Pons (tissue), 1 donor: ENCODE results near the gene NECTIN1.

Experiments
- DNase-seq: peaks from one replicate; pipeline ENCODE4 v3.0.0-alpha.2; 2016; ENCODE audit warnings: low spot score

Gene NECTIN1

DNA sequence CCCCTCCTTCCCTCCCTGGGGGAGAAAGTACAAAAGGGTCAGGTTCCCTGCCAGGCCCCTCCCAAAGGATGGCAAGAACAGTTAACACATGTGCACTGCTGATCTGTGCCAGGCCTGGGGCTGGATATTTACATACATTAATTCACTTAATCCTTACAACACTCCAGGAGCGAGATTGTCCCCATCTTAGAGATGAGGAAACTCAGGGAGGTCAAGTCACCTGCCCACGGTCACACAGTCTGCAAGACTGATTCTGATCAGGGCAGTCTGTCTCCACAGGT lies 36.5 kb downstream of the NECTIN1 start:
- no peak for DNase-seq

DNA sequence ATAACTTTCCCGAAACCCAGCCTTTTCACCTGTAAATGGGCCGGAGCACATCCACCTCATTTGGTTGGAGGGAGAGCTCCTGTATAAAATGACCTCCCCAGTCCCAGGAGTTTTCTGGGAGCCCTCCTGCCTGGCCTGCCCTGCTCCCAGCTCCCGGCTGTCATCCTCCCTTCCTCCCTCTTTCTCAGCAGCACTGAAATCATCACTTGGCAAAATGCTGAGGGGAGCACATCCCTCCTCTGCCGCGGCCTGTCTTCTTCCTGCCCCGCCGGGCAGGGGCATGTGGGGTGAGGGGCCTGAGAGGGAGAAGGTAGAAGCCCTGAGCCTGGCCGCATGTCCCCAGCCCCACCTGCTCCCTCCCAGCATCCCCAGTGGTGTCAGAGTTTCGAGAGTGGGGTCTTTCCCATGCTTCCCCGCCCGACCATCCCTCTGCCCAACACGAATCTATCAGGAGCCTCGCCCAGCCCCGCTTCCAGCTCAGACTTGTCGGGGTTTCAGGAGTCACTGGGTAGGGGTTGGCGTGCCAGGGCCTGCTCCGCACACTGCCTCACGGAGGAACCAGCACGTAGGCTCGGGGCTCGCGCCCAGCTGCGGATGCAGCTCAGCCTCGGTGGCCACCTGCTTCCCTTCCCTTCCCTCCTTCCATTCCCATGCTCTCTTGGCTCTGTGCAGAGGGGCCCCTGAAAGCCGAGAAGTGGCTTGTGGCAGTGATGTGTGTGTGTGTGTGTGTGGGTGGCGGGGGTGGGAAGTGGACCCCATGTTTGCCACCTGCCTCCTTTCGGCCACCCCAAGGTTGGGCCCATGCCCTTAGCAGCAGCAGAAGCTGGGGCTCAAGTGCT lies 37.1 kb downstream of the NECTIN1 start:
- no peak for DNase-seq

DNA sequence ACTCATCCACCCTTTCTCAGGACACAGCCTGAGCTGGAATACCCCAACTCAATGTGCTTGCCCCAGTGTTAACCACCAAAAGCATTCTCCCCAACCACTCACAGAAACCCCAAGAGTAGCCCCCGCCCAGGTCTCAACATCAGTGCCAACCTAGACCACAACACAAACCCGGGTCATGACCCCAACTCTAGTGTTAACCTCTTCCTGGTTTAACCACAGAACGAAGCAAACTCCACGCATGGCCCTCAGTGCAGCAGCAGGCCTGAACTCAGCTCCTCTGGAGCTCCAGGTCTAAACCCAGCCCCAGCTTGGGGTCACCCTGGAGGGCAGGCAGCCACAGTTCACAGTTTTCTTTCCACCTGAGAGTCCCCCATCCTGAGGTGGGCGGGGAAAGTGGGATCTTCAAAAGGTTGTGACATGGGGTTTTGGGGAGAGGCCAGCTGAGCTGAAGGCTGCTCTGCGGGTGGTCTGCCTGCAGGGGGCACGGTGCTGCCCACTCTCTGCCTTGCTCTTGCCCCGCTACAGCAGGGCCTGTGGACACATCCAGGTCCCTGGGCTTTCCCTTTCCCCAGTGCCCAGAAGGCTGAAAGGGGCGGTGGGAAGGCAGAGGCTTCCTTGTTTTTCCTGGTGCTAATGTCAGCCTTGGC lies 37.9 kb downstream of the NECTIN1 start:
- DNase-seq: no peak

DNA sequence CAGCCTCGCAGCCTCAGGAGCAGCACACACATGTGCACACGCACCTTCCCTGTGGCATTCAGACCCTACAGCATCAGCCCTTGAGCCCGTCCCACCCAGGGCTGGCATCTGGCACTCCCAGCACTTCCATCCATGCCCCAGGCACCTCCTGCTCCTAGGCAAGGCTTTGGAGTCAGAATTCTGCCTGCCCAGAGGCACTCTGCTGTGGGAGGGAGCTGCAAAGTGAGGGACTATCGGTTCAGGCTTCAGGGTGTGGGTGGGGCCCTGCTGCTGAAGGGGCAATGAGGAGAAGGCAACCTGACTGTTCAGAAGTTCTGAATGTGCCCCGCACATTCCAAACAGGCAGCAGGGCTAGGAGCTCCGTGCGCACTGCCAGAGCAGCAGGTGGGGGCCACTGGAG lies 39.7 kb downstream of the NECTIN1 start:
- no peak for DNase-seq

DNA sequence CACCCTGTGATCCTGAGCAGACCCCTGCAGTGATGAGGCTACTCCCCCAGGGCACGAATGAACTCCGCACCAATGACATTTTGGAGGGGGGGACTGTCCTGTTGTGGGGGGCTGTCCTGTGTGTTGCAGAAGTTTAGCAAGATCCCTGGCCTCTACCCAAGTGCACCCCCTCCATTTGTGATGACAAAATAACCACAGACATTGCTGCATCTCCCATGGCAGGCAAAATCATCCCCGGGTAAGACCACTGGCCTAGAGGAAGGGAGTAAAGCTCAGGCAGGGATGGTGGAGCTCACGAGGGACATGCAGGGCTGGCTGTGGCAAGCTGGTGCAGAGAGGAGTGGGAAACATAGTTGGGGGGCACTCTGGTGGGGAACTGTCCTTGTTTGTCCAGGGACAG lies 40.6 kb downstream of the NECTIN1 start:
- DNase-seq: no peak

DNA sequence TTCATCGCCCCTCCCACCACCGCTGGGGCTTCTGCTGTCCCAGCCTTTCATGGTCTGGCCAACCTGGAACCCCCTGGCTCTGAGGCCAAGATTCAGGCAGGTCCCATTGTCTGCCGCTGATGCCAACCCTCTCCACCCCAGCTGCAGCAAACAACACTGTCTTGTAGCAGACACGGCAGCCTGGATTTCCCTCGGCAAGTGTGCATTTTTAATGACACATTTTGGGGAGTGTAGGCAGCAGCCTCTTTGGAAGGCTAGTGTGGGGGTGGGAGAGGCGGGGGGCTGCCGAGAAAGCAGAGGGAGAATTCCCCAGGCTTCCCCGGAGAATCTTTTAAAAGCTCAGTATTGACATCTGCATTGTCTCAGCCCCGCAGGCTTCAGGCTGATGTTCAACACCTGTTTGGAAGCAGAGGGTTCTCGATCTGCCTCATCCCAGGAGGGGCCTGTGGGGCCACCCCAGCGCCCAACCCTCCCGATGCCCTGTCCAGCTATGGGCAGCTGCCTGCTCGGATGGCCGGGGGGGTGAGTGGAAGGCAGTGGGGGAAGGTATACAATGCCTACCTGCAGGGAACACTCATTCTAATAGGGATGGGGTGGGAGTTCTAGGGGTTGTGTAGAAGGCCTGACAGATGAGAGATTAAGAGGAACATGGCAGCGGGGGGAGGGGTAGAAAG lies 41.5 kb downstream of the NECTIN1 start:
- DNase-seq: no peak

DNA sequence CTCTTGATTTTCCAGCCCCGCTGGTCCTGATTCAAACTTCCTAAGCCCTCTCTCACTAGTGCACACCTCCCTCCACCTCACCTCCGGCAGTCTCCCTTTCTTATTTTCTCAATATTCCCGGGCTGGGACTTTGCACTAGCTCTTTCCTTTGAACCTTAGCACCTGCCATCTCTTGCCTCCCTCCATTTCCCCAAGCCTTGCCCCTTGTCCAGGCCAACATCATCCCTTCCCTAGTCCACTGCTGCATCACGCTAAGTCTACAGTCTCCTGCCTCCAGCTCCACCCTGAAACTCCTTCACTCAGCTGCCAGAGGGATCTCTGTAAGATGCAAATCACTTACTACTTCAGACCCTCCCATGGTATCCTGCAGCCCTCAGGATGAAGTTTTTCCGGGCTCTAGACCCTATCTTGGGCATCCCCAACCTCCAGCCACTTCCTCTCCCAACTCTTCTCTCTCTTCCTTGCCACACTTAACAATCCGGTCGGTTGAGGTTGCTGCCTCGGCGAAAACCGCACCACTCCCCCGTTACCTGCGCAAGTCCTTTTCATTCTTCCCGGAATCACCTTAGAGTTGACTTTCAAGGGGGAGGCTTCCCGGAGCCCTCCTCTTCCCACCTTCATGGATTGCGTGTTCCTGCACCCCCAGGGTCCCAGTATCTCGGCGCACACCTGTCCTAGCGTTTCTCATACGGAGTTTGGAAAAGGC lies 42.7 kb downstream of the NECTIN1 start:
- no peak for DNase-seq

DNA sequence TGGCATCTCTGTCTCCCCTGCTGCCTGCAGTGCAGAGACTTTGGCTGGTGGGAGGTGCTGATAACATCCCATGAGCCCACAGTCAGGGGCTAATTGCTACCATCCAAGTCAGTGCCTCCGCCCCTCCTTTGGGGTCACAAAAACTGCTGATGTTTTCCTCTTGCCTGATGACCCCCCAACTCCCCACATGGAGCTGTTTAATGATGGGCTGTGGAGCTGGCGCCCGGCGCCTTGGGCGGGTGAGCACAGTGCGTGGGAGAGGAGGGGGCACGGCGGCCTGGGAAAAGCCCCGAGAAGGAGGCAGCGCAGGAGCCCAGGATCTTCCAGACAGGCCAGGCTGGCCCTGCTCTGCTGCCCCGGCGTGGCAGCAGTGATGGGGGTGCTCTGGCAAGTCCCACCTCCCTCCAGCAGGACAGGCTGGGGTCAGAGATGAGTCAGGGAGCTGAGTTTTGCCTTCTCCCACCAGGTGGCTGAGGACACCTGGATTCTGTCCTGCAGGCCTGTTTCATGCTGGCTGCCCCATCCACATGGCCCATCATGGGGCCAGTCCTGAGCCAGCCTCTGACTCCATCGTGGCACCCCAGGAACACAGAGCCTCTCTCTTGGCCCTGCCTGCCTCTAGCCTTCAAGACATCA lies 43.8 kb downstream of the NECTIN1 start:
- DNase-seq: no peak

DNA sequence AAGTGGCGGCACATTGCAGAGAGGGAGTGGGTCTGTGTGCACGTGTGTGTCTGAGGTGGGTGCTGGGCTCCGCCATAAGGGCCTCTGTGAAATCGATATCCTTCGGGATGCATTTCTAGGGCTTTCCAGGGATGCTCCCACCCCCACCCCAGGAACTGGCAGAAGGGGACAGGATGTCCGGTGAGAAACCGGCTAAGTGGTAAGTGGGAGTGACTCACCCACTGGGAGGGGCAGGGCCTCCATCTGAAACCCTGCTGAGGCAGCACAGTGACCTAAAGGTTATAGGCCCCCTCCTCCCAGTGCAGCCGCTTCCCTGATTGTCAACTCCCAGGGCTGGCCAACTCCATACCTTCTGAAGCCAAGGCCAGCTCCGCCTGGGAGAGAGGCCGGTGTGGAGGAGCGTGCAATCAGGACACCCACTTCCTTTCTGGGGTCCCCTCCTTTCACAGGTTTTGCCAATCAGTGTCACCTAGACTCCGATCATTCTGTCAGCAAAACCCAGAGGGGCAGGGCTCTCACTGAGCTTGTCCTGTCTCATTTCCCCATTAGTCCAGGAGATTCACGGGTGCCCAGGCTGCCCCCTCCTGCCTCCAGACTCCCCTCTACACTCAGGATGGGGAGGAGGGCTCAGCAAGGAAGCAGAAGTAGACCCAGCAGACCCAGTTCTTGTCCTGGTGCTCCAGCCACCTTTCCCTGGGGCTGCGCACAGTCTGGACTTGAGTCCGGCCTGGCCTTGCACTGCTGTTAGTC lies 44.5 kb downstream of the NECTIN1 start:
- DNase-seq: no peak

DNA sequence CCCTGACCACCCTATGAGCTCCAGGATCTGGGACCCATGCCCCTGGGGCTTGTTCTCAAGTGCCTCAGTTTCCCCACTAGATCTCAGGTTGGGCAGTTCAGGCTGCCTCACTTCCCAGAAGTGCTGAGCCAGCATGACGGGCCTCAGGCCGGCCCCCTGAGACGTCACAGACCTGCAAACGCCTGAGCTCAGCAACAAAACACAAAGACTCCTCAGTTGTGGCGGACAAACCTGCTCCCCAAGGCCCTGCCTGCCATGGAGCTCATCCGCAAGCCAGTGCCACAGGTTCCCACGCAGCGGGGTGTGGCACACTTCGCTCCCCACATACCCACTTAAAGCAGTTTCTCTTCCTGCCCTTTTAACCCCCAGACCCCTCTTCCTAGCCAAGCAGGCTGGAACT lies 45.2 kb downstream of the NECTIN1 start:
- DNase-seq: no peak

DNA sequence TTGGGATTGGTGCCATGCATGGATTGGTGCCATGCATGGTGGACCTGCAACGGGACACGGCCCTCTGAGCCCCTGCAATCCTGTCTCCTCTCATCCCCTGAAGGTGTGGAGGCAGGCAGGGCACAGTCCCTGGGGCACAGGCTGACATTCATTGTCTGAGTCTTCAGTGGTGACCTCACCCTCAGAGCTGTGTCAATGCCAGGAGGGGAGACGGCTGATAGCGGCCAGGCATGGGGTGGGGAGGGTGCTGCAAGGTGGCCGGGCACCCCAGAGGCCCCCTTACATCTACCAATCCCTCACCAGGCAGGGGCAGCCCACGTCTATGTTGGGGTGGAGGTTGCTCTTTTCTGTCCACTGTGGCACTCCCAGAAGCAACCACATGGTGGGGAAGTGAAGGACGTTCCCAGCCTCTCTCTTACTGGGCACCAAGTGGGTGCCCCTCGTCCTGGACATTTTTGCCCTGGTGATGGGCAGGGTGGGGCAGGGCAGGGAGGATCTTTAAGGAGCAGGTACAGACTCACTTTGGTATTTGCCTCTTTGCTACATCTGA lies 47.6 kb downstream of the NECTIN1 start:
- DNase-seq: no peak

DNA sequence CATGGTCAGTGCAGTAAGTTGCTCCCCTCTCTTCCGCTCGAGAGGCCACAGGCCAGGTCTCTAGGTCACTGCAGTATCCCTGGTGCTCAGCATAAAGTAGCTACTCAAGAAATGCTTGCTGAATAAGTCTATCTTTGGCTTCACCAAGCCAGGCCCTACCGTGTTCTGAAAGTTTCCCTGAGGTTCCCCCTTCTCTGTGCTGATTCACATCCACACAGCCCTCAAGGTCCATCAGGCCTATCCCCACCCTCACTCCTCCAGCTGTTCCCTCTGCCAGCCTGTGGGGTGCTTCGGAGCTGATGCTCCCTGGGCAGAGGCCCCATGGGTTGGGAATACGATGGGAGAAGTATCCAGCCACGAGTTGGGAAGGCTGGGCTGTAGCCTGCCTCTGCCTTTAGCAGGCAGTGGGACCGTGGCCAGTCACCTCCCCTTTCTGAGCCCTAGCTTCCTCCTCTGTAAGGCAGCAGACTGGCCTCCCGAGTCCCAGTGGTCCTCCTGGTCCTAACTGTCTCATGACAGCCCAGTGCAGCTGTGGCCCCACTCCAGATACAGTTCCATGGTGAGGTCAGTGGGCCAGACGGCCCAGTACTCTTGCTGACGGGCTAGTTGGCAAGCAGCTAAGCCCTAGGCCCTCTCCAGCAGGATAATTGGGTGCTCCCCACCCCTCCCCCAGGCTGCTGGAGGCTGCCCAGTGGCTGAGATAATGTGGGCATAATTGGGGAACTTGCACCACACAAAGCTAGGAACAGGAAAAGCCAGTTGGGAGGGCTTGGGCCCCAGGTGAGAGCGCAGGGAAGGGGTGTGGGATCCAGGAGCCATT lies 48.2 kb downstream of the NECTIN1 start:
- DNase-seq: peak; percentile 44

DNA sequence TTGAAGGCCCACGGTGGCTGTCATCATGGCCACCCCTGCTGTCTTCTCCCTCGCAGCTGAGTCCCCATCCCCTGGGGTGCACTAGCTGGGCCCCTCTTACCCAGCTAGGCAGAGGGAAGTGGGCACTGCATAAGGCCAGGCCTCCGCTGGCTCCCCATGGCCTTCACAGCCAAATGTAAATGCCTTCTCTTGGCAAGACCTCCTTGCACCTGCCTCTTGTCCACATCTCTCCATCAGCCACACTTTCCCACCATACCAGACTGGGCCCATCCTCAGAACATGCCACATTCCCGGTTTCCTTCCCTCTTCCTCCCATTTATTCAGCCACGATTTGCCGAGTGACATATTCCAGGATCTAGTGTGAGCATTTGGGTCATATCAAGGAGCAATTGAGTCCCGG lies 49.7 kb downstream of the NECTIN1 start:
- no peak for DNase-seq

DNA sequence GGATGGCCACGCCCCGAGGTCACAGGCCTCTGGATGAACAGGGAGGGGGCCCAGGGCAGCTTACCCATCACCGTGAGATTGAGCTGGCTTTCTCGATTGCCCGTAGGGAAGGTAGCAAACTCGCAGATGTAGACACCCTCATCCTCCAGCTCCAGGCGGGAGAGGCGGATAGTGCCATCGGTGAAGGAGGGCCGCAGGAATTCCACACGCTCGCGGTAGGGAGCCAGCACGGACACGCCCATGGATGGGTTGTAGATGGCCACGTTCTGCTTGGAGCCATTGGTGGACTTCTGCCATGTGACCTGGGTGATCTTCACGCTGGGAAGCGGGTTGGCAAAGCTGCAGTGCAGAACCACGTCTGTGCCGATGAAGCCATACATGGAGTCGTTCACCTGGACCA lies 50.6 kb downstream of the NECTIN1 start:
- DNase-seq: no peak

DNA sequence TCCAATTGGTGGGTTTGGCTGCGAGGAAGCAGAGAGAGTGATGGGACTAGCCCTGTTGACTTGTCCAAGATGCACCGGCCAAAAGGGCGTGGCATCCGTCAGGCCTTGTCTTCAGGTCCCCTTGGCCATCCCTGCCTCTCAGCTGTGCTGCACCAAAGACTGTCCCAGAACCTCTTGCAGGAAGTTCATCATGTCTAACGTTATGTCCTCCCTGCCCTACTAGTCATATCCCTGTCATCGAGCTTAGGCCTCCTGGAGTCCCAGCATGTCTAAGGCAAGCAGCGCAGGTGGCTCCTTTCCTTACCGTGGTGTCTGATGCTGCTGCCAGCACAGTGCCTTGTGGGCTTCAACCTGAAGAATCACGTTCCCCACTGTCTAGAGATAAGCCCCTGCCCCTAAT lies 51.2 kb downstream of the NECTIN1 start:
- DNase-seq: no peak

DNA sequence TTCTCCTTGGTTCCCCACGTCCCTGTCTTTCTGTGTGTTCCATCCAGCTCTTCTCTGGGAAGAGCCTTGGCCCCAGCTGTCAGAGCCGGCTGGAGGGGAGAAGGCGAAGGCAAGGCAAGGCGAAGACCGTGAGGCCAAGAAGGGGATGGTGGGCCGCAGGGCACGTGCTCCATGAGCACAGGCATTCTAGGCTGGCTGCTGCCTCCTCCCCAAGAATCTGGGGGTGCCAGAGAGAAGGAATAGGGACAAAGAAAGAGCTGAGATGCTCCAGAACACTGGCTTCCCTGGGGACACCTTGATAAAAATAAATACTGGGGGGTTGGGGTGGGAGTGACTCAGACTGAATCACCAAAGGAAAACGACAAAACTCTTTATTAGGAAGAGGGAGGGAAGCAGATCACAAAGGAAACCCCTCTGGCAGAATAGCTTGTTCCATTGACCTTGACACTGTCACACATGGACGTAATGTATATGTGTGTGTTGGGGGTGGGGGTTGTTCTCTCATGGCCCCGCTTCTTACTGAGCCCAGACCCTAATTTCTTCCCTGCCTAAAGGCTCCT lies 52.5 kb downstream of the NECTIN1 start:
- no peak for DNase-seq

DNA sequence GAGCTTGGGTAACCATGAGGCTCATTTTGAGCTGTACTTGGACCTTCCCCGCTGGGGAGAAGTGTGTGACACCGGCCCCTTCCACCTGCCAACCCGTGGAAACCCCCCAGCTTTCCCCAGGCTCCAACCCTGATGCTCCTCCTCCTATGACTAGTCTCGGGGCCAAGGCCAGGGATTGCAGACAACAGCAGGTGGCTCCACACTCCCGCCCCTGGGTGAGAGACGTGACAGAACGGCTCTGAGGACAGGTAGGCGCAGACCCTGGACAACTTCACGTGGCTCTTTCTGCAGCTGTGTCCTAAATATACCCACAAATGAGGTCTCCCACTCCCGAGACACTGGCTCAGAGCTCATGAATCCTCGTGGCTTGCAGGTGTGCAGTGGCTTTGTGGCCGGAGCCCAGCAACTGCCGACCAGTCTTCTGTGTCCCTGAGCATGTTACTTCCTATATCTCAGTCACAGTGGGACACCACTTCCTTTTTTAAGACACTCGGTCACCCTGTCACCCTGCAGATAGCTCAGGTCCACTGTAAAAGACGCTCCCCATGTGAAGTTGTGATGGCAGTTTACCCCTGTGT lies 55.2 kb downstream of the NECTIN1 start:
- DNase-seq: no peak

DNA sequence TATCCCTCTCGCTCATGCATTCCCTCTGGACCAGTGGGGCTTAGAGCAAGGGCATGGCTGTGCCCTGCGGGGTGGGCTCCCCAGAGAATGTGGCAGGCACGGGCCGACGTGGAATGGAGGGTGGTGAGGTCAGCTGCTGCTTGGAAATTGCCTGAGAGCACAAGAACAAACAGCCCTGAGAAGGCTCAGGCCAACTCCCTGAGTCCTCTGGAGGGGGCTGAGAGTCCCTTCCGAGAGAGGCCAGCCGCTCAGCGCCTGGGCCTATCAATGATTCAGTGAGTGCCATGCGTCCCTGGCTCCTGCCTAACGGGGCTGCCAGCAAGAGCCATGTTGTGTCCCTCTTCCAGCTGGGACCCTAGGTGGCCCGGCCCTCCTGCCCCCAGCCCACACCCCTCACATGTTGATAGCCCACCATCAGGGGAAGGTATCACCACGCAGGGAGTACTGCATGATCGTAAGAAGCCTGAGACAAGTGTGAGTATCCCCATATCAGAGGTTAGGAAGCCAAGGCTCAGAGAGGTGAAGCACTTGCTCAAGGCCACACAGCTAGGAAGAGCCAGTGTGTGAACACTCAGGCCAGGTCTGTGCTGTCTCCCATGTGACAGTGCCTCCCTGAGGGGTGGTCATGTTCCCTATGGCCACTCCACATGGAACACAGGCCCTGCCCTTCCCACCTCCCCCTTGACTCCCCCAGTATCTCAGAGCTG lies 55.8 kb downstream of the NECTIN1 start:
- DNase-seq: no peak

DNA sequence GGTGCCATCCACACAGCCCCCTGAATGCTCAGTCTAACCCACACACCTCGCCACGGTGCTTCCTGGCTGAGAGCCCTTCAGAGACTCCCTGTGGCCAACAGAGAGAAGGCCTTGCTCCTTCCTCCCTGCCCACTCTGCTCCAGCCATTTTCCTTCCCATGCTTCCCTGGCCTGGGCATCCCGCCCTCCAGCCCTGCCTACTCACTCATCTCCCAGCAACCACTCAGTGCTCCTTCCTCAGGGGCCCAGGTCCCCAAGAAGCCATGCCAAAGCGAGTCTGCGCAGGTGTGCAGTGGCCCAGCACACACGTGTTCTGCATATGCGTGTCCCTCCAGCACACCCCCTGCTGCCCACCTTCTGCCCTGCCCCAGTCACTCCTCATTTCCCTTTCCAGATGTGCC lies 56.4 kb downstream of the NECTIN1 start:
- no peak for DNase-seq
